ENCODE results near the gene MOV10L1. TPM values are rescaled to one million over a fixed set of nuclear protein-coding genes. Genes with fewer than 3 reads are reported as not detected.

Gene MOV10L1
- total and polyA plus RNA-seq, 2 donors from 2014 or later, result 0.38 to 0.62 TPM

DNA sequence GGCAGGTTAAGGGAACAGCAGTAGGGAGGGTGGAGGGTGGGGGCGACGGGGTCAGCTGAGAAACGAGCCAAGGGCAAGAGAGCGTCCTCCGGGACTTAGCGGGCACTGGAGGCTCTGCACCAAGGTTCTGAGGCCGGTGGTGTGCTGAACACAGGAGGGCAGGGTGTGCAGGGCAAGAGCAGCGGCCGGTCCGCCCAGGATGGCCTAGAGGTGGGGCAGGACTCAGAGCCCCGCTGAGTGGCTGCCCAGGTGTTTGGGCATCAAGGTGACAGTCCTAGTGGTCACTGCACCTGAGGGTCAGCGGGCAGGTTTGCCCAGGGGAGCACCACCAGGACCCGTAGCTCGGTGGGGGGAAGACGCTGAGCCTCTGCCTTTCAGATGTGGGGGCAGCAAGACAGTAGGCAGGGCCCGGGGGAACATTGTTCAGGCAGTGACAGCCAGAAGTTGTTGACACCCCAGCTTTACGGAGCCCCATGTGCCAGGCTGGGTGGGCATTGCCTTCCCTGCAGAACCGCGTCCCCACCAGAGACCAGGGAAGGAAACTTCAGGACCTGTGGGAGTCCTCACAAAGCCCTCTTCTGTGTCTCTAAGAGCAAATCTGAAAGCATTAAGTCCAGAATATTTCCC lies 27.2 kb upstream of the MOV10L1 start:
- no peak for FAIRE-seq
- H3K27ac ChIP-seq (ENCODE audit: low read depth in 2 of 2, low read length in 2 of 2), result no peak overlapping the region
- peaks cover 0 to 2% (median 0%) of the 10 kb centered on the region in 3 donors for H3K4me1 ChIP-seq (ENCODE audit: control insufficient read depth in 2 of 3, insufficient read depth in 2 of 3, low read depth in 1 of 3, low read length in 3 of 3)
- H3K9ac ChIP-seq (ENCODE audit: low read length in 3 of 3), result no peak overlapping the region
- H3K9me3 ChIP-seq (ENCODE audit: control insufficient read depth in 2 of 3, insufficient read depth in 1 of 3, low read length in 3 of 3), result no peaks in the 10 kb centered on the region
- no peaks in the 10 kb centered on the region for H3K27me3 ChIP-seq (ENCODE audit: control insufficient read depth, insufficient read depth, low read length)
- TF ChIP-seq, protein P1, sequence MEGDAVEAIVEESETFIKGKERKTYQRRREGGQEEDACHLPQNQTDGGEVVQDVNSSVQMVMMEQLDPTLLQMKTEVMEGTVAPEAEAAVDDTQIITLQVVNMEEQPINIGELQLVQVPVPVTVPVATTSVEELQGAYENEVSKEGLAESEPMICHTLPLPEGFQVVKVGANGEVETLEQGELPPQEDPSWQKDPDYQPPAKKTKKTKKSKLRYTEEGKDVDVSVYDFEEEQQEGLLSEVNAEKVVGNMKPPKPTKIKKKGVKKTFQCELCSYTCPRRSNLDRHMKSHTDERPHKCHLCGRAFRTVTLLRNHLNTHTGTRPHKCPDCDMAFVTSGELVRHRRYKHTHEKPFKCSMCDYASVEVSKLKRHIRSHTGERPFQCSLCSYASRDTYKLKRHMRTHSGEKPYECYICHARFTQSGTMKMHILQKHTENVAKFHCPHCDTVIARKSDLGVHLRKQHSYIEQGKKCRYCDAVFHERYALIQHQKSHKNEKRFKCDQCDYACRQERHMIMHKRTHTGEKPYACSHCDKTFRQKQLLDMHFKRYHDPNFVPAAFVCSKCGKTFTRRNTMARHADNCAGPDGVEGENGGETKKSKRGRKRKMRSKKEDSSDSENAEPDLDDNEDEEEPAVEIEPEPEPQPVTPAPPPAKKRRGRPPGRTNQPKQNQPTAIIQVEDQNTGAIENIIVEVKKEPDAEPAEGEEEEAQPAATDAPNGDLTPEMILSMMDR (IDR thresholded peaks at IDR 0.05; ENCODE audit: borderline replicate concordance, extremely low read depth, insufficient read depth), result no peak
- H3K36me3 ChIP-seq (ENCODE audit: control insufficient read depth in 2 of 3, insufficient read depth in 3 of 3, low read length in 3 of 3), result no peaks in the 10 kb centered on the region
- peak in 1 of 5 donors; percentile 67 for DNase-seq
- H3K4me3 ChIP-seq (ENCODE audit: low read length in 3 of 3), result no peak overlapping the region
- intact Hi-C loops (cut with DNase I), result no loop called here

DNA sequence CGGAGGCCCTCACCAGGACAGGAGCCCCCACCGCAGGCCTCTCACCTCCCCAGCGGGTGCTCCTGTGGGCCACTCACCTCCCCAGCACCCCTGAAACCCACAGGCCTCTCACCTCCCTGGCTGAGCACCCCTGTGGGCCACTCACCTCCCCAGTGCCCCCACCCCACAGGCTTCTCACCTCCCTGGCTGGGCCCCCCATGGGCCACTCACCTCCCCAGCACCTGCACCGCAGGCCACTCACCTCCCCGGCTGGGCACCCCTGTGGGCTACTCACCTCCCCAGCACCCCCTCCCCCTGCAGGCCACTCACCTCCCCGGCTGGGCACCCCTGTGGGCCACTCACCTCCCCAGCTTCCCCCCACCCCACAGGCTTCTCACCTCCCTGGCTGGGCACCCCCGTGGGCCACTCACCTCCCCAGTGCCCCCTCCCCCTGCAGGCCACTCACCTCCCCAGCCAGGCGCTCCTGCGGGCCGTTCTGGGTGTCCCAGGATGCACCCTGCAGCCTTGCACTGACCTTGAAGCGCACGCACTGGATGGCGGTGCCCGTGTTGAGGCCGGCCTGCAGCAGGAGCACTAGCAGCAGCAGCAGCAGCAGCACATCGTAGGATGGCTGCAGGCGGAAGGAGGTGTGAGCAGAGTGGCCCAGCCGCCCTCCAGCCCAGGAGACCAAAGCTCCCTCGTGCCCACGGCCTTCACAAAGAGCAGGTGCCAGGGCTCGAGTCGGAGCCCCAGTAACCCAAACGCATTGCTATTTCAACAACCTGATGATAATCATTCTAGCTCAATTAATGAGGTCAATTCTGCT lies 26.0 kb upstream of the MOV10L1 start:
- no peak overlapping the region for H3K27ac ChIP-seq (ENCODE audit: low read depth in 2 of 2, low read length in 2 of 2)
- no peaks in the 10 kb centered on the region for H3K27me3 ChIP-seq (ENCODE audit: control insufficient read depth, insufficient read depth, low read length)
- H3K4me1 ChIP-seq (ENCODE audit: control insufficient read depth in 2 of 3, insufficient read depth in 2 of 3, low read depth in 1 of 3, low read length in 3 of 3), result peaks cover 0 to 2% (median 0%) of the 10 kb centered on the region in 3 donors
- intact Hi-C loops (cut with DNase I), result no loop called here
- no peak overlapping the region for H3K4me3 ChIP-seq (ENCODE audit: low read length in 3 of 3)
- TF ChIP-seq, protein P1 (IDR thresholded peaks at IDR 0.05; ENCODE audit: borderline replicate concordance, extremely low read depth, insufficient read depth), result no peak
- H3K36me3 ChIP-seq (ENCODE audit: control insufficient read depth in 2 of 3, insufficient read depth in 3 of 3, low read length in 3 of 3), result no peaks in the 10 kb centered on the region
- peak in 1 of 5 donors; percentile 80 for DNase-seq
- no peak for FAIRE-seq
- no peaks in the 10 kb centered on the region for H3K9me3 ChIP-seq (ENCODE audit: control insufficient read depth in 2 of 3, insufficient read depth in 1 of 3, low read length in 3 of 3)
- H3K9ac ChIP-seq (ENCODE audit: low read length in 3 of 3), result no peak overlapping the region

DNA sequence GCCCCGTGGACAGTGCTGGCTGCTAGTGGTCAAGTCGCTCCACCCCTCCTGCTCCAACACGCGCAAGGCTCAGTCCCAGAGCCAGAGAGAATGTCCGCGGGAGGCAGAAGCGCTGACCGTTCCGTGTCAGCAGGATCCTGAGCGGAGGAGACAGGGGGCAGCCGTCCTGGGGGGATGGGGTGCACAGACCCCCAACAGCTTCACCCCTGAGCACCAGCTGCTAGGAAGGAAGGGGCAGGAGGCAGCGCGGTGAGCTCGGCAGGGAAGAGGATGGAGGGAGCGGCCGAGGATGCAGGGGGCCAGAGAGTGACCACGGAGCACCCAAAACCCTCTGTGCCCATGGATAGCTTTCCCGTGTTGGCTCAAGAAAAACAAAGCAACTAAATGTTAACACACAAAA lies 25.4 kb upstream of the MOV10L1 start:
- no peaks in the 10 kb centered on the region for H3K36me3 ChIP-seq (ENCODE audit: control insufficient read depth in 2 of 3, insufficient read depth in 3 of 3, low read length in 3 of 3)
- no peak overlapping the region for H3K9ac ChIP-seq (ENCODE audit: low read length in 3 of 3)
- H3K9me3 ChIP-seq (ENCODE audit: control insufficient read depth in 2 of 3, insufficient read depth in 1 of 3, low read length in 3 of 3), result no peaks in the 10 kb centered on the region
- no peaks in the 10 kb centered on the region for H3K27me3 ChIP-seq (ENCODE audit: control insufficient read depth, insufficient read depth, low read length)
- intact Hi-C loops (cut with DNase I), result no loop called here
- FAIRE-seq, result no peak
- DNase-seq, result no peak
- TF ChIP-seq, protein P1 (IDR thresholded peaks at IDR 0.05; ENCODE audit: borderline replicate concordance, extremely low read depth, insufficient read depth), result no peak
- no peak overlapping the region for H3K27ac ChIP-seq (ENCODE audit: low read depth in 2 of 2, low read length in 2 of 2)
- H3K4me1 ChIP-seq (ENCODE audit: control insufficient read depth in 2 of 3, insufficient read depth in 2 of 3, low read depth in 1 of 3, low read length in 3 of 3), result peaks cover 0 to 2% (median 0%) of the 10 kb centered on the region in 3 donors
- no peak overlapping the region for H3K4me3 ChIP-seq (ENCODE audit: low read length in 3 of 3)

All from kidney (tissue), 14 donors.